HUES6 (cell line): Measurements from ENCODE around the gene AXIN2.
"Not testable (repeated sequence)": the region's sequence is repeated elsewhere in the genome, so short reads cannot be mapped to it uniquely, and the experiment has no call there.

Source experiments
- H3K27ac ChIP-seq: 2 replicates; pipeline ENCODE4 v1.7.0; 2013; ENCODE audit warnings: low read depth, mild to moderate bottlenecking, low read length, inconsistent platforms
- H3K27me3 ChIP-seq: 2 replicates; pipeline ENCODE4 v1.6.1; 2013; ENCODE audit warnings: low read length; ENCODE audit not compliant: control insufficient read depth, insufficient read depth
- H3K36me3 ChIP-seq: 2 replicates; pipeline ENCODE4 v1.6.1; 2013; ENCODE audit warnings: low read length; ENCODE audit not compliant: control insufficient read depth, insufficient read depth
- H3K4me1 ChIP-seq: 2 replicates; pipeline ENCODE4 v1.6.1; 2013; ENCODE audit warnings: low read length; ENCODE audit not compliant: control insufficient read depth, insufficient read depth
- H3K4me3 ChIP-seq: 2 replicates; pipeline ENCODE4 v1.5.1; 2013; ENCODE audit warnings: low read depth, low read length
- H3K9ac ChIP-seq: one replicate; pipeline ENCODE4 v1.6.1; 2013; ENCODE audit warnings: mild to moderate bottlenecking, low read length
- H3K9me3 ChIP-seq: 2 replicates; pipeline ENCODE4 v1.6.1; 2013; ENCODE audit warnings: low read depth, low read length; ENCODE audit not compliant: control insufficient read depth, insufficient read depth

Gene AXIN2

DNA sequence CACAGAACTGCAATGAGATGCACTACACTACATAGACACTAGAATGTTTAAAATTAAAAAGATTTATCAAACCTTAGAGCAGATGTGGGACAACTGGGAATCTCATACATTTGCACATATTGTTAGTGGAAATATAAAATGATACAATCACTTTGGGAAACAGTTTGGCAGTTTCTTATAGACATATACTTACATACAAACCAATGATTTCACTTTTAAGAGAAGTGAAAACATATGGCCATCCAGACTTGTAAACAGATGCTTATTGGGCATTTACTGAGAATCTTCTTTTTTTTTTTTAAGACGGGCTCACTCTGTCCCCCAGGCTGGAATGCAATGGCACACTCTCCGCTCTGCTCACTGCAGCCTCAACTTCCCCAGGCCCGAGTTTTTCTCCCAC is 50.1 kb downstream of the AXIN2 start:
- Histone ChIP-seq H3K9me3 (no peaks in the 10 kb centered on the region), H3K27me3 (no peaks in the 10 kb centered on the region), H3K9ac (no peak overlapping the region), H3K4me1 (peaks cover 10% of the 10 kb centered on the region), H3K27ac (no peak overlapping the region), H3K36me3 (no peaks in the 10 kb centered on the region), H3K4me3 (no peak overlapping the region)

GRCh38 chr17:65509032-65509431 is 52.4 kb downstream of the AXIN2 start:
- no peak overlapping the region for H3K4me3 ChIP-seq
- no peak overlapping the region for H3K9ac ChIP-seq
- no peak overlapping the region for H3K27ac ChIP-seq
- H3K9me3 ChIP-seq, result no peaks in the 10 kb centered on the region; the same call in 1 of the 2 replicates
- H3K36me3 ChIP-seq, result no peaks in the 10 kb centered on the region
- H3K4me1 ChIP-seq, result peaks cover 3% of the 10 kb centered on the region
- H3K27me3 ChIP-seq, result no peaks in the 10 kb centered on the region

DNA sequence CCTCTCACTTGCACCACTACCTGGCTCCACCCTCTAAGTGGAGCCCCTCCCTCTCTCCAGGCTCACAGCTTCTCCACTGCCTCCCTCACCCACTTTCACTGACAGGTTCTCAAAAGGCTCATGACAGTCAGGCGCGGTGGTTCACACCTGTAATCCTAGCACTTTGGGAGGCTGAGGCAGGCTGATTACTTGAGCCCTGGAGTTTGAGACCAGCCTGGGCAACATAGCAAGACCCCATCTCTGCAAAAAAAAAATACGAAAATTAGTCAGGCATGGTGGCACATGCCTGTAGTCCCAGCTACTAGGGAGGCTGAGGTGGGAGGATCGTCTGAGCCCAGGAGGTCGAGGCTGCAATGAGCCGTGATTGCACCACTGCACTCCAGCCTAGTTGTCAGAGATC is 56.8 kb downstream of the AXIN2 start:
- not testable (repeated sequence) for H3K4me3 ChIP-seq, H3K4me1 ChIP-seq, H3K9me3 ChIP-seq, H3K9ac ChIP-seq, H3K27ac ChIP-seq, H3K27me3 ChIP-seq, H3K36me3 ChIP-seq

GRCh38 chr17:65504141-65504540 is 57.3 kb downstream of the AXIN2 start:
- Histone ChIP-seq H3K4me3 (no peak overlapping the region), H3K27ac (no peak overlapping the region), H3K27me3 (no peaks in the 10 kb centered on the region), H3K36me3 (no peaks in the 10 kb centered on the region), H3K4me1 (peaks cover 8% of the 10 kb centered on the region), H3K9ac (no peak overlapping the region), H3K9me3 (no peaks in the 10 kb centered on the region; the same call in 1 of the 2 replicates)

DNA sequence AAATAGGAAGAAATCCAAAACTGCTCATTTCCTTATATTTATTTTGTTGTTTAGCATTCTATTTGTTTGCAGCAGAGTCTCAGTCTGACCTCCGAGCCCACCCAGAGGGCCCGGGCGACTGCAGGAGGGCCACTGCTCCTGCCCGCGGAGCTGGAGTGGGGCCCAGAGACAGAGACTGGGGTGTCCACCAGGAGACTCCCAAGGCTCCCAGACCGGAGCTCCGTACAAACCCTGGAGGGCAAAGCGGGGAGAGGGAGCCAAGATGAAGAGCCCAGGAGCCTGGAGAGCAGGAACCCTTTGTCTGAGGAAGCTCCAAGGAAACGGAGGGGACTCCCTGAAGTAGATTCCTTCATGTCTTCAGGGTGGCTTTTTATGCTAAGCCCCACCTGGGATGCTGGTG is 57.9 kb downstream of the AXIN2 start:
- Histone ChIP-seq H3K27me3 (no peaks in the 10 kb centered on the region), H3K4me1 (peaks cover 8% of the 10 kb centered on the region)

GRCh38 chr17:65498816-65499215 is 62.6 kb downstream of the AXIN2 start:
- H3K36me3 ChIP-seq, result no peaks in the 10 kb centered on the region
- no peaks in the 10 kb centered on the region for H3K27me3 ChIP-seq
- H3K4me3 ChIP-seq, result no peak overlapping the region
- H3K9me3 ChIP-seq, result no peaks in the 10 kb centered on the region
- H3K4me1 ChIP-seq, result peaks cover 19% of the 10 kb centered on the region
- H3K27ac ChIP-seq, result no peak overlapping the region
- no peak overlapping the region for H3K9ac ChIP-seq

More for the DNA sequence above, 57.9 kb downstream of the AXIN2 start:
- Histone ChIP-seq H3K27ac (no peak overlapping the region), H3K9me3 (no peaks in the 10 kb centered on the region; the same call in 1 of the 2 replicates), H3K4me3 (no peak overlapping the region), H3K36me3 (no peaks in the 10 kb centered on the region), H3K9ac (no peak overlapping the region)

DNA sequence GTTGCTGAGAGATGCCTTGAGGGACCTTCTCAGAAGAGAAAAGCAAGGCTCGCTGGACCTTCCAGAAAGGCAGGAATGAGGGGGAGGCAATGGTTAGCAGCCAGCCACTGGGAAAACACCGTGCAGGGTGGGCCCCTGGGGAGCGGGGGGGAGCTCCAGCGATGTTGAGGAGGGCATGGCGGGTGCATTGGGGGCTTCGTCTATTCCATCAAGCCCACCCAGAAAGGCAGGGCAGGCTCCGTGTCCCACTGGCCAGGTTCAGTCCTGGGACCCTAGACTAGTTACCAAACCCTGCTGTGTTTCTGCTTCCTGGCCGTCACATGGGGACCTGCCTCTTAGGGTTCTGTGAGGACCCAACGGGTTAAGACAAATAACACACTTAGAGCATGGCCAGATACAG is 64.6 kb downstream of the AXIN2 start:
- H3K4me3 ChIP-seq, result no peak overlapping the region
- no peak overlapping the region for H3K27ac ChIP-seq
- H3K36me3 ChIP-seq, result no peaks in the 10 kb centered on the region
- H3K9me3 ChIP-seq, result no peaks in the 10 kb centered on the region
- no peak overlapping the region for H3K9ac ChIP-seq
- H3K27me3 ChIP-seq, result no peaks in the 10 kb centered on the region
- peaks cover 17% of the 10 kb centered on the region for H3K4me1 ChIP-seq

DNA sequence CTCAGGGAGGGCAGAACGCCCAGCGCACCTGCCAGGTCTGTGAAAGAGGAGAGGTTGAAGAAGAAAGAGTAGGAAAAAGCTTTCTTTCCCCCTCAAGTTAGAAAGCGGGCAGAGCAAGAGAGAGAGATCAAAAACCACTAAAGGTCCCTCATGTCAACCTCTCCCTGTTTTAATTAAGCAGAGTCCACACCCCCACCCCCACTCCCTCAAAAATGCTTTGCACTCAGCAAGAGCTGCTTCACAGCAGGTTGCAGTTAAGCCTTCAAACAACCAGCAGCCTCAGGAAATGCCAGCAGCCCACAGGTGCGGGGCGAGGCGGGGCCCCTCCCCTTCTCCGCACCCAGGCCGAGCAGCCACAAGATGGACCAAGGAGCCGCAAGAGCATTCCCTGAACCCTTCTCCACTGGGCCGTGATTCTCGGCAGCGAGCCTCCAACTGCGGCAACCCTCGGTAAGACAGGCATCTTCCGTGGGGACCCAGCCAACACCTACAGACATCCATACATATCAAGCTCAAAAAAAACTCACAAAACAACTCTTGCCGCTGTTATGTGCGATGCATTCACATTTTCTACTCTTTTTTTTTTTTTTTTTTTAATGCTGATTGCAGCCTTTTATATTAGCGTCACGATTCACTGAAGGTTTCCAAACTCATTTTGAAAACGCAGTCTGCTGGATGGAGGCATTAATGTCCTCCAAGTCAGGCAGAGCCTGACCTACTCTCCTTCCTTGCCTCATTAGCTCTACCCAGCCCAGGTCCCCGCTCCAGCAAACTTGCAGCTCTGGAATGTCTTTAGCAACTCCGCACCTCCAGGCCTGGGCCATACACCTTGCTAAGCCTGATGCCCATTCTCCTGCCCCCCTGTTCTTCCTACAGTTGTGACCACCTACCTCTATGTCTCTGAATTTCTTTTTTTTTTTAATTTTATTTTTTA is 66.1 kb downstream of the AXIN2 start:
- H3K4me1 ChIP-seq, result peaks cover 17% of the 10 kb centered on the region
- H3K27ac ChIP-seq, result no peak overlapping the region
- peak overlapping the region; percentile 51 for H3K4me3 ChIP-seq
- H3K36me3 ChIP-seq, result no peaks in the 10 kb centered on the region
- H3K9ac ChIP-seq, result peak overlapping the region; percentile 27
- no peaks in the 10 kb centered on the region for H3K27me3 ChIP-seq
- H3K9me3 ChIP-seq, result no peaks in the 10 kb centered on the region

GRCh38 chr17:65489413-65490155 is 71.9 kb downstream of the AXIN2 start:
- Histone ChIP-seq H3K27ac (no peak overlapping the region), H3K27me3 (no peaks in the 10 kb centered on the region), H3K9ac (no peak overlapping the region), H3K4me1 (peaks cover 3% of the 10 kb centered on the region; the same call in 1 of the 2 replicates), H3K36me3 (no peaks in the 10 kb centered on the region), H3K9me3 (peaks cover 4% of the 10 kb centered on the region; the same call in 1 of the 2 replicates), H3K4me3 (no peak overlapping the region)

GRCh38 chr17:65488665-65489064 is 72.8 kb downstream of the AXIN2 start:
- H3K27me3 ChIP-seq, result no peaks in the 10 kb centered on the region
- H3K4me1 ChIP-seq, result no peaks in the 10 kb centered on the region
- H3K9me3 ChIP-seq, result peaks cover 4% of the 10 kb centered on the region; the same call in 1 of the 2 replicates
- no peak overlapping the region for H3K27ac ChIP-seq
- no peaks in the 10 kb centered on the region for H3K36me3 ChIP-seq
- H3K4me3 ChIP-seq, result no peak overlapping the region
- H3K9ac ChIP-seq, result no peak overlapping the region

DNA sequence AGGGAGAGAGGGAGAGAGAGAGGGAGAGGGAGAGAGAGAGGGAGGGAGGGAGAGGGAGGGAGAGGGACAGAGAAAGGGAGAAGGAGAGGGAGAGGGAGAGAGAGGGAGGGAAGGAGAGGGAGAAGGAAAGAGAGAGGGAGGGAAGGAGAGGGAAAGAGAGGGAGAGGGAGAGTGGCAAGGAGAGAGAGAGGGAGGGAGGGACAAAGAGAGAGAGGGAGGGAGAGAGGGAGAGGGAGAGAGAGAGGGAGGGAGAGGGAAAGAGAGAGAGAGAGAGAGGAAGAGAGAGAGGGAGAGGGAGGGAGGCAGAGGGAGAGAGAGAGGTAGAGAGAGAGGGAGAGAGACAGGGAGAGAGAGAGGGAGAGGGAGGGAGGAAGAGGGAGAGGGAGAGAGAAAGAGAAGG is 73.5 kb downstream of the AXIN2 start:
- H3K4me3 ChIP-seq, result no peak overlapping the region

More for the DNA sequence above, 73.5 kb downstream of the AXIN2 start:
- Histone ChIP-seq H3K9me3 (peaks cover 10% of the 10 kb centered on the region), H3K27ac (no peak overlapping the region), H3K27me3 (no peaks in the 10 kb centered on the region), H3K4me1 (no peaks in the 10 kb centered on the region), H3K9ac (no peak overlapping the region), H3K36me3 (no peaks in the 10 kb centered on the region)
